HepG2 (cell line): ENCODE results near the gene PRKCE.

Source experiments
- GABPB1 ChIP-seq: IDR thresholded peaks from 2 replicates; pipeline ENCODE4 v1.6.1; 2016; ENCODE audit warnings: mild to moderate bottlenecking, missing genetic modification reagents, moderate library complexity, missing compliant biosample characterization
- KDM5A ChIP-seq: fragments of 200-600 bp; sonication (generic); IDR thresholded peaks from 2 replicates; pipeline ENCODE4 v1.7.0; 2018; ENCODE audit warnings: antibody characterized with exemption, mild to moderate bottlenecking, low read length, borderline replicate concordance
- MBD4 ChIP-seq: IDR thresholded peaks from 2 replicates; pipeline ENCODE4 v1.6.1; 2012; ENCODE audit warnings: low read length, inconsistent platforms, borderline replicate concordance
- MTF2 ChIP-seq: sonication (generic); formaldehyde crosslinking; IDR thresholded peaks from 2 replicates; pipeline ENCODE4 v1.5.0; 2020; ENCODE audit warnings: missing genetic modification reagents, borderline replicate concordance
- RERE ChIP-seq: IDR thresholded peaks from 2 replicates; pipeline ENCODE4 v1.6.1; 2016; ENCODE audit warnings: low read depth, missing genetic modification reagents, missing compliant biosample characterization
- REXO4 ChIP-seq: sonication (generic); formaldehyde crosslinking; IDR thresholded peaks from 2 replicates; pipeline ENCODE4 v1.8.0; 2022; ENCODE audit warnings: missing genetic modification reagents, mild to moderate bottlenecking, borderline replicate concordance
- RXRA ChIP-seq: sonication (generic); formaldehyde crosslinking; IDR thresholded peaks from 2 replicates; pipeline ENCODE4 v1.5.1; 2020; ENCODE audit warnings: missing genetic modification reagents
- ZNF101 ChIP-seq: sonication (generic); formaldehyde crosslinking; IDR thresholded peaks from 2 replicates; pipeline ENCODE4 v1.4.0; 2020; ENCODE audit warnings: mild to moderate bottlenecking, low read depth, missing genetic modification reagents, borderline replicate concordance
- TF ChIP-seq, protein P1 (sequence below): sonication (generic); formaldehyde crosslinking; IDR thresholded peaks from 2 replicates; pipeline ENCODE4 v1.5.1; 2020; ENCODE audit warnings: mild to moderate bottlenecking, missing genetic modification reagents, moderate library complexity
- TF ChIP-seq, protein P2 (sequence below): sonication (generic); formaldehyde crosslinking; IDR thresholded peaks from 2 replicates; pipeline ENCODE4 v1.9.0; 2021; ENCODE audit warnings: missing genetic modification reagents, borderline replicate concordance
- TF ChIP-seq, protein P3 (sequence below): sonication (generic); IDR thresholded peaks from 2 replicates; pipeline ENCODE4 v1.6.1; 2016; ENCODE audit warnings: low read depth, borderline replicate concordance
- TF ChIP-seq, protein P4 (sequence below): sonication (generic); formaldehyde crosslinking; IDR thresholded peaks from 2 replicates; pipeline ENCODE4 v1.5.0; 2020; ENCODE audit warnings: mild to moderate bottlenecking, missing genetic modification reagents, moderate library complexity

- TF ChIP-seq ZNF101 (CRISPR knock-in tag) (no peak), RXRA (CRISPR knock-in tag) (no peak), MBD4 (no peak), RERE (no peak), MTF2 (CRISPR knock-in tag) (no peak), REXO4 (CRISPR knock-in tag) (no peak), KDM5A (no peak), GABPB1 (no peak)
- TF ChIP-seq, protein P1, sequence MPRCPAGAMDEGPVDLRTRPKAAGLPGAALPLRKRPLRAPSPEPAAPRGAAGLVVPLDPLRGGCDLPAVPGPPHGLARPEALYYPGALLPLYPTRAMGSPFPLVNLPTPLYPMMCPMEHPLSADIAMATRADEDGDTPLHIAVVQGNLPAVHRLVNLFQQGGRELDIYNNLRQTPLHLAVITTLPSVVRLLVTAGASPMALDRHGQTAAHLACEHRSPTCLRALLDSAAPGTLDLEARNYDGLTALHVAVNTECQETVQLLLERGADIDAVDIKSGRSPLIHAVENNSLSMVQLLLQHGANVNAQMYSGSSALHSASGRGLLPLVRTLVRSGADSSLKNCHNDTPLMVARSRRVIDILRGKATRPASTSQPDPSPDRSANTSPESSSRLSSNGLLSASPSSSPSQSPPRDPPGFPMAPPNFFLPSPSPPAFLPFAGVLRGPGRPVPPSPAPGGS (CRISPR knock-in tag): no peak
- TF ChIP-seq, protein P2, sequence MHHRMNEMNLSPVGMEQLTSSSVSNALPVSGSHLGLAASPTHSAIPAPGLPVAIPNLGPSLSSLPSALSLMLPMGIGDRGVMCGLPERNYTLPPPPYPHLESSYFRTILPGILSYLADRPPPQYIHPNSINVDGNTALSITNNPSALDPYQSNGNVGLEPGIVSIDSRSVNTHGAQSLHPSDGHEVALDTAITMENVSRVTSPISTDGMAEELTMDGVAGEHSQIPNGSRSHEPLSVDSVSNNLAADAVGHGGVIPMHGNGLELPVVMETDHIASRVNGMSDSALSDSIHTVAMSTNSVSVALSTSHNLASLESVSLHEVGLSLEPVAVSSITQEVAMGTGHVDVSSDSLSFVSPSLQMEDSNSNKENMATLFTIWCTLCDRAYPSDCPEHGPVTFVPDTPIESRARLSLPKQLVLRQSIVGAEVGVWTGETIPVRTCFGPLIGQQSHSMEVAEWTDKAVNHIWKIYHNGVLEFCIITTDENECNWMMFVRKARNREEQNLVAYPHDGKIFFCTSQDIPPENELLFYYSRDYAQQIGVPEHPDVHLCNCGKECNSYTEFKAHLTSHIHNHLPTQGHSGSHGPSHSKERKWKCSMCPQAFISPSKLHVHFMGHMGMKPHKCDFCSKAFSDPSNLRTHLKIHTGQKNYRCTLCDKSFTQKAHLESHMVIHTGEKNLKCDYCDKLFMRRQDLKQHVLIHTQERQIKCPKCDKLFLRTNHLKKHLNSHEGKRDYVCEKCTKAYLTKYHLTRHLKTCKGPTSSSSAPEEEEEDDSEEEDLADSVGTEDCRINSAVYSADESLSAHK: no peak
- TF ChIP-seq, protein P3, sequence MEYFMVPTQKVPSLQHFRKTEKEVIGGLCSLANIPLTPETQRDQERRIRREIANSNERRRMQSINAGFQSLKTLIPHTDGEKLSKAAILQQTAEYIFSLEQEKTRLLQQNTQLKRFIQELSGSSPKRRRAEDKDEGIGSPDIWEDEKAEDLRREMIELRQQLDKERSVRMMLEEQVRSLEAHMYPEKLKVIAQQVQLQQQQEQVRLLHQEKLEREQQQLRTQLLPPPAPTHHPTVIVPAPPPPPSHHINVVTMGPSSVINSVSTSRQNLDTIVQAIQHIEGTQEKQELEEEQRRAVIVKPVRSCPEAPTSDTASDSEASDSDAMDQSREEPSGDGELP: no peak
- TF ChIP-seq, protein P4, sequence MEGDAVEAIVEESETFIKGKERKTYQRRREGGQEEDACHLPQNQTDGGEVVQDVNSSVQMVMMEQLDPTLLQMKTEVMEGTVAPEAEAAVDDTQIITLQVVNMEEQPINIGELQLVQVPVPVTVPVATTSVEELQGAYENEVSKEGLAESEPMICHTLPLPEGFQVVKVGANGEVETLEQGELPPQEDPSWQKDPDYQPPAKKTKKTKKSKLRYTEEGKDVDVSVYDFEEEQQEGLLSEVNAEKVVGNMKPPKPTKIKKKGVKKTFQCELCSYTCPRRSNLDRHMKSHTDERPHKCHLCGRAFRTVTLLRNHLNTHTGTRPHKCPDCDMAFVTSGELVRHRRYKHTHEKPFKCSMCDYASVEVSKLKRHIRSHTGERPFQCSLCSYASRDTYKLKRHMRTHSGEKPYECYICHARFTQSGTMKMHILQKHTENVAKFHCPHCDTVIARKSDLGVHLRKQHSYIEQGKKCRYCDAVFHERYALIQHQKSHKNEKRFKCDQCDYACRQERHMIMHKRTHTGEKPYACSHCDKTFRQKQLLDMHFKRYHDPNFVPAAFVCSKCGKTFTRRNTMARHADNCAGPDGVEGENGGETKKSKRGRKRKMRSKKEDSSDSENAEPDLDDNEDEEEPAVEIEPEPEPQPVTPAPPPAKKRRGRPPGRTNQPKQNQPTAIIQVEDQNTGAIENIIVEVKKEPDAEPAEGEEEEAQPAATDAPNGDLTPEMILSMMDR (CRISPR knock-in tag): no peak
These were observed 59.0 kb downstream of the PRKCE start for GRCh38 chr2:45710468-45710867.
